ENCODE measurements around the gene MCOLN3. TPM values are rescaled to one million over a fixed set of nuclear protein-coding genes. Genes with fewer than 3 reads are reported as not detected.
"Not testable (repeated sequence)": the region's sequence is repeated elsewhere in the genome, so short reads cannot be mapped to it uniquely, and the experiment has no call there.

The MCOLN3 gene
- total RNA-seq, 1 donor from 2014 or later = 11.6 TPM

DNA sequence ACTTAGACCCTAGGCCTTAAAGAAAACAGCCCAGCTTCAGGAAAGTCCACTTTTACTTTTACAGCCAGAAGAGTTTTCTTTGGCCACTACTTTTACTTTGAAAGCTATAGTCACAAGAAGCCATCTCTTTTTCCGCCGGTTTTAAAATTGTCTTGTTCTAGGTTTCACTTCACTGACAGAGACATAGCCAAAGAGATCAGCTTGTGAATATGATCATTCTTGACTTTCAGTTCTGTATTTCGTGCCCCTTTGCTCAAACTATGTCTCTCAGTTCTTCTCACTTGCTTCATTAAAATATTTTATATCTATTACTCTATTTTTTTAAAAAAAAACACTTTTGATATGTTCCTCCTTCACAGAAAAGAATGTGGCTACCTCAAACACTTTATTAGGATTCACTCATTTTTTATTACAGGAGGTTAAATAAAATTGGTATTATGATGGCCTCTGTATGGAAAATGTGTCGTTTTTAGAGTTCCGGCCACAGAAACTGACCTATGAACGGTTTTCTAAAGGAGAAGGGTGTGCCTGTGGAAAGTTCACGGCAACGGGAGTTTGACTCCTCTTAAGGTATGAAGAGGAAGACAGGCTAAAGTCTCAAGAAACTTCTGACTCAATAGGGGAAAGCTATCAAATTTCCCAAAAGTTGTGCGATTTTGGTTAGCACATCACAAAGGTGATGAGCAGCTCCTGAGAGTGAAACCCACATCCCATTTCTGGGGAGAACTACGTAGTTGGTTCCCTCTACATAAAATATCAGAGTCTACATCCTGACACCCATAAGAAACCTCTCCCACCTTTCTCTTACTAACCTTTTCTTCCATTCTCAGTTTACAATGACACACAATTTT lies 52.6 kb downstream of the MCOLN3 start:
- no peak for DNase-seq (ENCODE audit: low read depth)
- Histone ChIP-seq H3K27me3 (ENCODE audit: control insufficient read depth, insufficient read depth, low read length) (peaks cover 18% of the 10 kb centered on the region), H3K4me3 (ENCODE audit: low read depth, low read length) (no peak overlapping the region), H3K36me3 (ENCODE audit: control insufficient read depth, insufficient read depth, low read length) (no peaks in the 10 kb centered on the region)
- TF ChIP-seq, protein P1, sequence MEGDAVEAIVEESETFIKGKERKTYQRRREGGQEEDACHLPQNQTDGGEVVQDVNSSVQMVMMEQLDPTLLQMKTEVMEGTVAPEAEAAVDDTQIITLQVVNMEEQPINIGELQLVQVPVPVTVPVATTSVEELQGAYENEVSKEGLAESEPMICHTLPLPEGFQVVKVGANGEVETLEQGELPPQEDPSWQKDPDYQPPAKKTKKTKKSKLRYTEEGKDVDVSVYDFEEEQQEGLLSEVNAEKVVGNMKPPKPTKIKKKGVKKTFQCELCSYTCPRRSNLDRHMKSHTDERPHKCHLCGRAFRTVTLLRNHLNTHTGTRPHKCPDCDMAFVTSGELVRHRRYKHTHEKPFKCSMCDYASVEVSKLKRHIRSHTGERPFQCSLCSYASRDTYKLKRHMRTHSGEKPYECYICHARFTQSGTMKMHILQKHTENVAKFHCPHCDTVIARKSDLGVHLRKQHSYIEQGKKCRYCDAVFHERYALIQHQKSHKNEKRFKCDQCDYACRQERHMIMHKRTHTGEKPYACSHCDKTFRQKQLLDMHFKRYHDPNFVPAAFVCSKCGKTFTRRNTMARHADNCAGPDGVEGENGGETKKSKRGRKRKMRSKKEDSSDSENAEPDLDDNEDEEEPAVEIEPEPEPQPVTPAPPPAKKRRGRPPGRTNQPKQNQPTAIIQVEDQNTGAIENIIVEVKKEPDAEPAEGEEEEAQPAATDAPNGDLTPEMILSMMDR (IDR thresholded peaks at IDR 0.05; ENCODE audit: insufficient read depth, low read length, poor library complexity, severe bottlenecking) = no peak

DNA sequence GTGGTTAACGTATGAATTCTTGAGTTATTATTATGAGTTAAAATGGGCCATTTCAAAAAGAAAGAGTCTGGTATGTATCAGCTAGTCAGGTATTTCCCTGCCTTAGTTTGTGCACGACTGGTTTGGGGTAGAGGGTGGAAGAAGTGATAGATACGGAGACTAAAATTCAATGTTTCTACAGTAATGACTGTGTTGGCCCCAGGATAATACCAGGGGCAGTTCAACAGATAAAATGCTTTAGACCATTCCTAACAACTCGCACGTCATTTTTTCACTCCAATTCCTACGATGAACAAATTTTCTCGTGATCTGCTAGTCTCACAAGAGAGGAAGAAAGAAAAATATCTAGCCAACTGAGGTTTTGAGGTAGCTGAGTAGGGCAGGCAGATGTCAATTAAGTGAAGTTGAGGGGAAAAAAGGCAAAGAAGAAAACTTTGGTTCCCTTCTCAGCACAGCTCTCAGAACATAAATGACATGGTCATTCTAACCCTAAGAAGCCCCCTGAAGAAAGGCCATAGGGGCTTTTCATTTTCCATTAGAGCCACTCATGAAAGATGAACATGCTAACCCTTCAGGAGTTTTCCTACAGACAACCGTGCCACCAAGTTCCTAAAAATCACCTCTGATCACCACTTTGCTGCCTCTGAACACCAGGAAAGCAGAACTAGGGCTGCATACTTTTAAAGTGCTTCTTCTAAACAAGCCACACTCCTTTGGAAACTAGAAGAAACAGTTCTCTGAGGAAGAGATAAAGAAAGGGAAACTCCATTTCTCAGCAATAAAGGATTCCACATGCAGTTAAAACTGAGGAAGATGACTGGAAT lies 57.0 kb downstream of the MCOLN3 start:
- no peaks in the 10 kb centered on the region for H3K27me3 ChIP-seq (ENCODE audit: control insufficient read depth, insufficient read depth, low read length)
- DNase-seq (ENCODE audit: low read depth) = no peak
- TF ChIP-seq, protein P1 (IDR thresholded peaks at IDR 0.05; ENCODE audit: insufficient read depth, low read length, poor library complexity, severe bottlenecking) = no peak
- no peaks in the 10 kb centered on the region for H3K36me3 ChIP-seq (ENCODE audit: control insufficient read depth, insufficient read depth, low read length)
- no peak overlapping the region for H3K4me3 ChIP-seq (ENCODE audit: low read depth, low read length)

DNA sequence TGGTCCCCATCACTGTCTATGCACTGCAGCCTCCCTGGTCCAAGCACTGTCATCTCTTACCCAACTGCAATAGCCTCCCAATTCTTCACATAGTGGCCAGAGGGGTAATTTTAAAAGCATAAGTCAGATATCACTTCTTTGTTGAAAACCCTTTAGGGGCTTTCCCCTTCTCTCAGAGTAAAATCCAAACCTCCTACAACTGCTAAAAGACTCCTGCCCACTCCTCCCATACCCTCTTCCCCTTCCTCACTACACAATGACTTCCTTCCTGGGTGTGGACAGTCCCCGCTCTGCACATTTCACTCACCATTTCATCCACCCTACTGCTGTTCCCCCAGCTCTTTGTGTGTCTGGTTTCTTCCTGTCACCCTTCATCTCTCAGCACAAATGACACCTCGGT lies 59.7 kb downstream of the MCOLN3 start:
- Histone ChIP-seq H3K27me3 (ENCODE audit: control insufficient read depth, insufficient read depth, low read length) (no peaks in the 10 kb centered on the region), H3K4me3 (ENCODE audit: low read depth, low read length) (no peak overlapping the region), H3K36me3 (ENCODE audit: control insufficient read depth, insufficient read depth, low read length) (no peaks in the 10 kb centered on the region)
- DNase-seq (ENCODE audit: low read depth) = no peak
- TF ChIP-seq, protein P1 (IDR thresholded peaks at IDR 0.05; ENCODE audit: insufficient read depth, low read length, poor library complexity, severe bottlenecking) = no peak

DNA sequence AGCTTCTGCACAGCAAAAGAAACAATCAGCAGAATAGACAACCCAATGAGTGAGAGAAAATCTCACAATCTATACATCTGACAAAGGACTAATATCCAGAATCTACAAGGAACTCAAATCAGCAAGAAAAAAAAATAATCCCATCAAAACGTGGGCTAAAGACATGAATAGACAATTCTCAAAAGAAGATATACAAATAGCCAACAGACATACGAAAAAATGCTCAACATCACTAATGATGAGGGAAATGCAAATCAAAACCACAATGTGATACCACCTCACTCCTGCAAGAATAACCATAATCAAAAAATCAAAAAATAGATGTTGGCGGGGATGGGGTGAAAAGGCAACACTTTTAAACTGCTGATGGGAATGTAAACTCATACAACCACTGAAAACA lies 61.7 kb downstream of the MCOLN3 start:
- not testable (repeated sequence) for H3K4me3 ChIP-seq (ENCODE audit: low read depth, low read length); DNase-seq (ENCODE audit: low read depth); H3K36me3 ChIP-seq (ENCODE audit: control insufficient read depth, insufficient read depth, low read length); H3K27me3 ChIP-seq (ENCODE audit: control insufficient read depth, insufficient read depth, low read length)

DNA sequence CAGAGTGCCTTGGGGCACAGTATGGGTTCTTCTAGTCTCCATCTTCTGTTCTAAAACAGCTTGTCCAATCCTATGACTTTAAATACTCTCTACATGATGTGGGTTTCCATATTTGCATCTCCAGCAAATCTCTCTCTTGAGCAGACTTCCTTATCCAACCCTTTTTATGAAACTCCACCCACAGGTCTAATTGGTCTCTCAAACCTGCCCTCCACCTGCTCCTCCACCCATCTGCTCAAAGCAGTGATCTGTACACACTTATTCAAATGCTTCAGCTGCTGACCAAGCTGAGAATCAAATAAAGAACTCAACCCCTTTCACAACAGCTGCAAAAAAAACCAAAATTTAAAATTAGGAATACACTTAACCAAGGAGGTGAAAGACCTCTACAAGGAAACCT lies 62.9 kb downstream of the MCOLN3 start:
- Histone ChIP-seq H3K36me3 (ENCODE audit: control insufficient read depth, insufficient read depth, low read length) (no peaks in the 10 kb centered on the region), H3K27me3 (ENCODE audit: control insufficient read depth, insufficient read depth, low read length) (no peaks in the 10 kb centered on the region), H3K4me3 (ENCODE audit: low read depth, low read length) (no peak overlapping the region)
- TF ChIP-seq, protein P1 (IDR thresholded peaks at IDR 0.05; ENCODE audit: insufficient read depth, low read length, poor library complexity, severe bottlenecking) = no peak
- DNase-seq (ENCODE audit: low read depth) = no peak

DNA sequence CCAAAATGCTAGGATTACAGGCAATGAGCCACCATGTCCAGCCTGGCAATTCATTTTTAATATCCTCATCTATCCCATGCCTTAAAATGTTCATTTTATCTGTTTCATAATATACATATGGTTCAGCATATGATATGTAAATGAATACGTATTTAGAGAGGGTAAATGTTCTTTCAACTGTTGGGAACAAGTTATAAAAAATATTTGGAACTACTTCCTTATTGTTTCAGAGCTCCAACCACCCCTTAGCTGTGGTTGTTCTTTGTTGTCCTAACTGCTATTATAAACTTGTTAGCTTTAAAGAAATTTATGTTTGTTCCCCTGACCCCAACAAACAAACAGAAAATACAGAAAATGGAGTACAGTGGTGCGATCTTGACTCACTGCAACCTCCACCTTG lies 65.9 kb downstream of the MCOLN3 start:
- no peak for DNase-seq (ENCODE audit: low read depth)
- no peaks in the 10 kb centered on the region for H3K36me3 ChIP-seq (ENCODE audit: control insufficient read depth, insufficient read depth, low read length)
- TF ChIP-seq, protein P1 (IDR thresholded peaks at IDR 0.05; ENCODE audit: insufficient read depth, low read length, poor library complexity, severe bottlenecking) = no peak
- H3K27me3 ChIP-seq (ENCODE audit: control insufficient read depth, insufficient read depth, low read length) = no peaks in the 10 kb centered on the region
- H3K4me3 ChIP-seq (ENCODE audit: low read depth, low read length) = no peak overlapping the region
